ENCODE measurements around the gene C3orf22.

Gene C3orf22

GRCh38 chr3:126518779-126519177 lies 40.0 kb downstream of the C3orf22 start:
- H3K9ac ChIP-seq = no peak overlapping the region
- no peak overlapping the region for H3K4me3 ChIP-seq (ENCODE audit: low read depth, low read length)
- H3K27ac ChIP-seq = no peak overlapping the region
- no peak for TF ChIP-seq CTCF (IDR thresholded peaks at IDR 0.05)
- H3K27me3 ChIP-seq (ENCODE audit: control insufficient read depth, insufficient read depth, low read length) = peaks cover 3% of the 10 kb centered on the region
- no peak overlapping the region for H3K4me2 ChIP-seq (ENCODE audit: low read length)
- H3K79me2 ChIP-seq = no peaks in the 10 kb centered on the region
- H3K36me3 ChIP-seq (ENCODE audit: control insufficient read depth, insufficient read depth, low read length) = no peaks in the 10 kb centered on the region
- no peak overlapping the region for H2AFZ ChIP-seq
- no peaks in the 10 kb centered on the region for H3K9me3 ChIP-seq (ENCODE audit: control insufficient read depth, low read length)
- H3K4me1 ChIP-seq = peaks cover 3% of the 10 kb centered on the region

DNA sequence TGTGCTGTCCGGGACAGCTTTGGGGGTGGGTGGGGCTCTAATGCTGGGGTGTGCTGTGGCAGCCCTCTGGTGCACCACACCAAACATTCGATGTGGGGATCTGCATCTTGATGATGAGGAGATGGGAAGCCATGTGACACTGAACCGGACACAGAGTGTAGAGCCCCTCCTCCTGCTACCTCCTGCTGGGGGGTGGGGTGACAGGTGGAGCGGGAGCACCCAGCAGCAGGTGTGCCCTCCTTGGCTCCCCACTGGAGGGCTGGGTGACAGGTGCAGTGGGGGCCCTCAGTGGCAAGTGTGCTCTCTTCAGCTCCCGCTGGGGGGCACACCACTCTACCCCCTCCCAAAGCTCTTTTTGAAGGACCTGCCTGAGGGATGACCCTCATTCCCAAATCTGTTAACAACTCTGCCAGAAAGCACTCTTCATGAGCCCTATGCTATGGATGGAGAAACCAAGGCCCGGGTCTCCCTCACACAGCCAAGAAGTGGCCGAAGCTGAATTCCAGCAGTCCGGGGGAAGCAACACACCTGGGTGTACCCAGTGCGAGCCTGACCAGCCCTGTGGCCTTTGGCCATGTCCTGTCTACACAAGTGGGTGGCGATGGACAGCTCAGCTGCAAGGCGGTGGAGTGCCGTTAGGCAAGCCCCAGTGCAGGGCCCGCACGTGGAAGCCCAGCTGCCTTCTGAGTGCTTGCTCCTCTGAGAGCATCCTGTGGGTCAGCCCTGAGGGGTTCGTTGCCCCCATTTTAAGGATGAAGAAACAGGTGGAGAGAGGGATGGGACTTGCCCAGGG lies 40.5 kb downstream of the C3orf22 start:
- no peak overlapping the region for H3K9ac ChIP-seq
- H3K79me2 ChIP-seq = no peaks in the 10 kb centered on the region
- H3K36me3 ChIP-seq (ENCODE audit: control insufficient read depth, insufficient read depth, low read length) = no peaks in the 10 kb centered on the region
- H3K4me3 ChIP-seq (ENCODE audit: low read depth, low read length) = no peak overlapping the region
- no peak overlapping the region for H3K27ac ChIP-seq
- no peak for TF ChIP-seq CTCF (IDR thresholded peaks at IDR 0.05)
- no peaks in the 10 kb centered on the region for H3K9me3 ChIP-seq (ENCODE audit: control insufficient read depth, low read length)
- H3K4me1 ChIP-seq = no peaks in the 10 kb centered on the region
- H3K27me3 ChIP-seq (ENCODE audit: control insufficient read depth, insufficient read depth, low read length) = peaks cover 3% of the 10 kb centered on the region
- H2AFZ ChIP-seq = no peak overlapping the region
- no peak overlapping the region for H3K4me2 ChIP-seq (ENCODE audit: low read length)

- Histone ChIP-seq H3K27ac (no peak within 1 kb of the TSS), H3K9ac (no peak within 1 kb of the TSS), H2AFZ (no peak within 1 kb of the TSS), H3K27me3 (ENCODE audit: control insufficient read depth, insufficient read depth, low read length) (no peaks in the 10 kb centered on the region), H3K9me3 (ENCODE audit: control insufficient read depth, low read length) (no peaks in the 10 kb centered on the region), H3K4me2 (ENCODE audit: low read length) (no peak within 1 kb of the TSS), H3K4me3 (ENCODE audit: low read depth, low read length) (no peak within 1 kb of the TSS), H3K36me3 (ENCODE audit: control insufficient read depth, insufficient read depth, low read length) (no peaks in the 10 kb centered on the region), H3K79me2 (no peaks in the 10 kb centered on the region), H3K4me1 (no peaks in the 10 kb centered on the region)
- TF ChIP-seq CTCF (IDR thresholded peaks at IDR 0.05) = no peak
Observed at GRCh38 chr3:126517291-126517951, 41.3 kb downstream of the C3orf22 start, which contains the start of gene UROC1. TSS of gene UROC1 (minus strand) at chr3:126517773. CDS start at chr3:126517719, 54 bp downstream.

DNA sequence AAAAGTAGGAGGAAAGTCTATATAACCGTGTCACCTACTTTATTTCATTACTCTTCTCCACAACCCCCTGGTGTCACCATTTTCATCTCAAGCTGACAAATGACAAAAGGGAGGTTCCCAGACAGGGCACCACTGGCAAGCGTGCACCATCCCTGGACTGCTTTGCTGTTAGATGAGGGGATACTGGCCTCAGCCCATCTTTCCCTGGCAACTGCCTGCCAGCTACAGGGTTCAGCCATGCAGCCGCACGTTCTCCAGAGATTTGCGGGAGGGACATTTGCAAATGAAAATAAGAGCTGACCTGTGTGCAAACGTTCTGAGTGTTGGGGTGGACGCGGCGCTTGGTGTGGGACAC lies 41.8 kb downstream of the C3orf22 start:
- TF ChIP-seq CTCF (IDR thresholded peaks at IDR 0.05) = no peak
- H3K27me3 ChIP-seq (ENCODE audit: control insufficient read depth, insufficient read depth, low read length) = no peaks in the 10 kb centered on the region
- H3K79me2 ChIP-seq = no peaks in the 10 kb centered on the region
- no peaks in the 10 kb centered on the region for H3K9me3 ChIP-seq (ENCODE audit: control insufficient read depth, low read length)
- H3K4me2 ChIP-seq (ENCODE audit: low read length) = no peak overlapping the region
- H3K4me1 ChIP-seq = no peaks in the 10 kb centered on the region
- no peaks in the 10 kb centered on the region for H3K36me3 ChIP-seq (ENCODE audit: control insufficient read depth, insufficient read depth, low read length)
- no peak overlapping the region for H2AFZ ChIP-seq
- H3K9ac ChIP-seq = no peak overlapping the region
- H3K4me3 ChIP-seq (ENCODE audit: low read depth, low read length) = no peak overlapping the region
- no peak overlapping the region for H3K27ac ChIP-seq
